ENCODE measurements around the gene KIF11. TPM values are rescaled to one million over a fixed set of nuclear protein-coding genes. Genes with fewer than 3 reads are reported as not detected.

KIF11 gene
- total RNA-seq, 1 donor: 46.5 TPM

DNA sequence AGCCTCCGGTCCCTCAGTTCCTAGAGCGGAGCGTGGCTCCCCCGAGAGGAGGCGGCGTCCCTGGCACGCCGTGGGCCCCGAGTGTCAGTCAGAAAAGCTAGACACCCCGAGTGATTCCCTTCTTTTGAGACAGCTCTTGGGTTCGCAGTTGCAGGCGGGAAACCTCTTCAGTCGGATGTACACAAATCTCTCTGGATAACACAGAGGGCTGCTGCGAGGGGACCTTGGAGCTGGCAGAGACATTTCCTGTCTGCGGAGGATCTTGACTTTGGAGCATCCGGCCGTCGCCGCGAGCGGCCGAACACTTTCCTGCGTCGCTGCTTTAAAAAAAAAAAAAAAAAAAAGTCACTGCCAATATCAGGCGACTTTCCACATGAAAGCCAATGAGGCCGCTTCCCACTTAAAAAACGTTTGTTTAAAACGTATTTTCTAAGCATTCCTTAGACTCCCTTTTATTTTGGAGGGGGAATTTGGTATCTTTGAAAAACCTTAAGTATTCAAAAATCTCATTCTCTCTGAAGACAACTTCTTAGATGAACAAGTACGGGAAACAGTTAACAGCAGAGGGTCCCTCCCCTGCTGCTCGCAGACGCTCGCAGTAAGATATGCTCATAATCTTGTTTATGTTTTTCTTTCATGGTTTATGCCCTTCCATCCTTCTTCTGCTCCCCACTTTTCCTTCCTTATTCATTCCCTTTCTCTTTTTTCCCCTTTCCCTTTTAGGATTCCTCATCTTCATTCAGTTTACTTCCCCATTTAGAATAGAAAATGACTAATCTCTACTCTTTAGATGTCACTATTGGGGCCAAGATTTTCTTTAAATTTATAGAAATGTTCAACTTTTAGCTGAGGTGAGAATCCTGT lies 106.8 kb downstream of the KIF11 start:
- TF ChIP-seq, protein P1, sequence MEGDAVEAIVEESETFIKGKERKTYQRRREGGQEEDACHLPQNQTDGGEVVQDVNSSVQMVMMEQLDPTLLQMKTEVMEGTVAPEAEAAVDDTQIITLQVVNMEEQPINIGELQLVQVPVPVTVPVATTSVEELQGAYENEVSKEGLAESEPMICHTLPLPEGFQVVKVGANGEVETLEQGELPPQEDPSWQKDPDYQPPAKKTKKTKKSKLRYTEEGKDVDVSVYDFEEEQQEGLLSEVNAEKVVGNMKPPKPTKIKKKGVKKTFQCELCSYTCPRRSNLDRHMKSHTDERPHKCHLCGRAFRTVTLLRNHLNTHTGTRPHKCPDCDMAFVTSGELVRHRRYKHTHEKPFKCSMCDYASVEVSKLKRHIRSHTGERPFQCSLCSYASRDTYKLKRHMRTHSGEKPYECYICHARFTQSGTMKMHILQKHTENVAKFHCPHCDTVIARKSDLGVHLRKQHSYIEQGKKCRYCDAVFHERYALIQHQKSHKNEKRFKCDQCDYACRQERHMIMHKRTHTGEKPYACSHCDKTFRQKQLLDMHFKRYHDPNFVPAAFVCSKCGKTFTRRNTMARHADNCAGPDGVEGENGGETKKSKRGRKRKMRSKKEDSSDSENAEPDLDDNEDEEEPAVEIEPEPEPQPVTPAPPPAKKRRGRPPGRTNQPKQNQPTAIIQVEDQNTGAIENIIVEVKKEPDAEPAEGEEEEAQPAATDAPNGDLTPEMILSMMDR (IDR thresholded peaks at IDR 0.05; ENCODE audit: insufficient read depth, low read length): no peak
- peak; percentile 30 for DNase-seq (ENCODE audit: low read depth)
- H3K4me3 ChIP-seq (ENCODE audit: low read depth, low read length): peak overlapping the region; percentile 46

DNA sequence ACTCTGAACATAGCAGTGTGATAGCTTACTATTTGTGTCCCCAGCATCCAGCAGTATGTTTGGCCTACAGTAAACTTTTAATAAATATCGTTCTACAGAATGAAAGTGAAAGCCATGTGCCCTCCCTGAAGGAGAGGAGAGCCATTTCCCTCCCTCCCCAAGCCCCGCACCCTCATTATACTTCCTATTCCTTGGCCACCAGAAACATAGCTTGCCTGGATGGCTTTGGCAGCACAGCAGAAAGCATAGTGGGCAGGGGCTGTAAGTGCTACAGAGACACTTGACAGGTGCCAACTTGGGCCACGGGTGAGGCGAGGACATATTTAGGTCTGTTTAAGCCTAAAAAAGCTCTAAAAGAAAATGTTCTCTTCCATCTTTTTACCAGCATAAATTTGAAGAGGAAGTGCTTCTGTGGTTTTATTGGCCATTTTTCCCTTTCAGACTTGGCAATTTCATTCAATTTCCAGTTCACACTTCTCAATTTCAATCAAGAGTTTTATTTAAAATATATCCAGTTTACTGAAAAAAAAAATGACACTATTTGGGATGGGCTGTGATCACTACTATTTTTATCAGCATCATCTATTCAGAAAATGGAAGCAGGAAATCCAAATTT lies 109.5 kb downstream of the KIF11 start:
- DNase-seq (ENCODE audit: low read depth): no peak
- no peak overlapping the region for H3K4me3 ChIP-seq (ENCODE audit: low read depth, low read length)
- TF ChIP-seq, protein P1 (IDR thresholded peaks at IDR 0.05; ENCODE audit: insufficient read depth, low read length): no peak

Small RNAs within 50 kb of the gene (small RNA-seq; reads per million reads assigned to genes)
- not detected for gene RN7SL644P

Other genes with a start within 250 kb of the KIF11 start
- gene IDE, start 19.0 kb upstream of the KIF11 start, total RNA-seq (ENCODE audit: low replicate concordance): 20.4 and 44.7 TPM in 2 replicates
- gene HHEX, start 96.8 kb downstream of the KIF11 start, total RNA-seq (ENCODE audit: low replicate concordance): 0.49 and 8.6 TPM in 2 replicates